GM12878 (cell line): Measurements from ENCODE around the gene GALNT15. TPM values are rescaled to one million over a fixed set of nuclear protein-coding genes. Genes with fewer than 3 reads are reported as not detected.

Experiments
- ATAC-seq: fragments of 200-7000 bp; cut with Tn5 transposase; 3 replicates; pipeline ENCODE4 v1.9.1; 2020; ENCODE audit warnings: mild to moderate bottlenecking, moderate library complexity
- BruUV-seq: library from RNA; stranded (reverse); fragments of 400-500 nt; replicated peaks from 2 replicates; lab custom pipeline; 2021; lab: Mats Ljungman, UMichigan
- CTCF ChIA-PET: fragments of 300-600 bp; sonication (Branson Sonifier 250); formaldehyde crosslinking; extraction: SDS; loops from one replicate; lab custom pipeline; 2021; ENCODE audit warnings: inconsistent platforms; lab: Yijun Ruan, JAX
- POLR2A ChIA-PET: fragments of 350-600 bp; formaldehyde crosslinking; extraction: SDS; loops from one replicate; lab custom pipeline; 2021; ENCODE audit warnings: inconsistent platforms; lab: Charles Lee
- RAD21 ChIA-PET: fragments of 300-600 bp; sonication (Branson Sonifier 250); formaldehyde crosslinking; loops from one replicate; lab custom pipeline; 2023; ENCODE audit warnings: antibody characterized with exemption; ENCODE audit not compliant: unreplicated experiment; lab: Charles Lee
- SMC1A ChIA-PET: fragments of 300-600 bp; sonication (Branson Sonifier 250); formaldehyde crosslinking; loops from one replicate; lab custom pipeline; 2023; ENCODE audit not compliant: unreplicated experiment, uncharacterized antibody; lab: Charles Lee
- DNase-seq: peaks from one replicate; pipeline ENCODE4 v3.0.0-alpha.2; 2011; ENCODE audit warnings: low read depth, low spot score
- FAIRE-seq: peaks from 3 replicates; lab custom pipeline; 2011; peaks lifted over from hg19 to GRCh38; lab: Jason Lieb, UNC
- H2AFZ ChIP-seq: 2 replicates; pipeline ENCODE4 v1.6.0; 2011; ENCODE audit warnings: low read depth, low read length, control low read depth; ENCODE audit not compliant: control insufficient read depth
- H3K27ac ChIP-seq: 2 replicates; pipeline ENCODE4 v1.5.1; 2011; ENCODE audit warnings: control low read depth; ENCODE audit not compliant: control insufficient read depth, insufficient read depth
- H3K27me3 ChIP-seq, 2 experiments: replicated peaks in 1 of 2; 2 replicates each; pipeline versions ENCODE4 v1.6.0 to v1.6.1; 2011; ENCODE audit warnings: low read length in 1 of 2; ENCODE audit not compliant: control insufficient read depth in 2 of 2, insufficient read depth in 2 of 2
- H3K36me3 ChIP-seq, 2 experiments: 2 replicates each; pipeline ENCODE4 v1.5.1; 2011; ENCODE audit warnings: low read length in 1 of 2; ENCODE audit not compliant: control insufficient read depth in 2 of 2, insufficient read depth in 2 of 2
- H3K4me1 ChIP-seq: 2 replicates; pipeline ENCODE4 v1.6.1; 2011; ENCODE audit warnings: mild to moderate bottlenecking, low read length, moderate library complexity, mixed read lengths; ENCODE audit not compliant: control insufficient read depth, insufficient read depth
- H3K4me2 ChIP-seq: 2 replicates; pipeline ENCODE4 v1.6.0; 2011; ENCODE audit warnings: control low read depth; ENCODE audit not compliant: control insufficient read depth, insufficient read depth
- H3K4me3 ChIP-seq: fragments of 200-600 bp; sonication (generic); 2 replicates; pipeline ENCODE4 v1.5.1; 2016
- H3K79me2 ChIP-seq: 2 replicates; pipeline ENCODE4 v1.6.0; 2011; ENCODE audit warnings: low read length; ENCODE audit not compliant: control insufficient read depth, insufficient read depth
- H3K9ac ChIP-seq: 2 replicates; pipeline ENCODE4 v1.8.0; 2011; ENCODE audit warnings: low read length, control low read depth, mixed read lengths; ENCODE audit not compliant: control insufficient read depth, insufficient read depth
- H3K9me3 ChIP-seq: replicated peaks from 3 replicates; pipeline ENCODE4 v1.5.1; 2011; ENCODE audit warnings: mild to moderate bottlenecking, low read length; ENCODE audit not compliant: control insufficient read depth, insufficient read depth
- H4K20me1 ChIP-seq: 2 replicates; pipeline ENCODE4 v1.6.0; 2011; ENCODE audit not compliant: control insufficient read depth, insufficient read depth
- BMI1 ChIP-seq: fragments of 450-650 bp; IDR thresholded peaks from 2 replicates; pipeline ENCODE4 v1.6.1; 2016; ENCODE audit warnings: mild to moderate bottlenecking, moderate library complexity, borderline replicate concordance
- CBX5 ChIP-seq: sonication (generic); IDR thresholded peaks from 2 replicates; pipeline ENCODE4 v1.6.1; 2016; ENCODE audit warnings: low read depth, moderate library complexity, mild to moderate bottlenecking, inconsistent platforms
- CHD4 ChIP-seq: fragments of 200-600 bp; sonication (generic); IDR thresholded peaks from 2 replicates; pipeline ENCODE4 v1.6.1; 2016; ENCODE audit warnings: mild to moderate bottlenecking
- IKZF2 ChIP-seq, 2 experiments: fragments of 450-650 bp; IDR thresholded peaks; 2 replicates each; pipeline ENCODE4 v1.6.1; 2017; ENCODE audit warnings: mild to moderate bottlenecking in 2 of 2, moderate library complexity in 2 of 2
- NFYA ChIP-seq: IDR thresholded peaks from 2 replicates; pipeline ENCODE4 v1.6.1; 2011; ENCODE audit warnings: low read depth, mild to moderate bottlenecking, low read length, improper control_type of control experiment, borderline replicate concordance
- POLR2AphosphoS2 ChIP-seq: IDR thresholded peaks from 2 replicates; pipeline ENCODE4 v1.6.1; 2011; ENCODE audit warnings: low read depth, mild to moderate bottlenecking, low read length, improper control_type of control experiment, moderate library complexity
- RBBP5 ChIP-seq: fragments of 200-600 bp; sonication (generic); conservative IDR thresholded peaks from 2 replicates; pipeline ENCODE4 v1.6.1; 2016
- RELB ChIP-seq: fragments of 450-650 bp; IDR thresholded peaks from 2 replicates; pipeline ENCODE4 v1.6.1; 2017; ENCODE audit warnings: low read depth, mild to moderate bottlenecking, moderate library complexity
- SIN3A ChIP-seq: IDR thresholded peaks from 2 replicates; pipeline ENCODE4 v1.6.1; 2012; ENCODE audit warnings: low read depth, low read length, improper control_type of control experiment
- SMARCA5 ChIP-seq: fragments of 450-650 bp; IDR thresholded peaks from 2 replicates; pipeline ENCODE4 v1.6.1; 2017; ENCODE audit warnings: mild to moderate bottlenecking
- SUZ12 ChIP-seq: fragments of 200-600 bp; sonication (generic); IDR thresholded peaks from one replicate; pipeline ENCODE4 v1.6.1; 2018; ENCODE audit warnings: antibody characterized with exemption, mild to moderate bottlenecking; ENCODE audit not compliant: unreplicated experiment
- ZBED1 ChIP-seq: IDR thresholded peaks from 2 replicates; pipeline ENCODE4 v1.6.1; 2016; ENCODE audit warnings: borderline replicate concordance
- WGBS: methylation state at CpG from one replicate; pipeline ENCODE4 v1.1.6; 2016; ENCODE audit warnings: low lambda C conversion rate; ENCODE audit not compliant: insufficient replicate concordance, insufficient coverage; ENCODE audit errors: missing lambda C conversion rate; 5-methylcytosine and 5-hydroxymethylcytosine counted together
- in situ Hi-C: fragments of 300-500 bp; cut with MboI; formaldehyde crosslinking; loops from 9 replicates; pipeline ENCODE4 v1.14.3; 2018; ENCODE audit warnings: mixed read lengths
- intact Hi-C: fragments of 100-400 bp; cut with micrococcal nuclease; formaldehyde crosslinking; loops from one replicate; pipeline ENCODE4 v1.14.2; 2022; ENCODE audit not compliant: unreplicated experiment
- polyA plus RNA-seq, 11 experiments: library from polyadenylated mRNA; depleted of rRNA in 4 of 11; unstranded in 6 of 11; stranded (reverse) in 5 of 11; fragments of >200 nt; fragmentation: Nextera tagmentation in 4 of 11; fragmentation: Illumina TruSeq in 1 of 11; extraction: Ambion mirVana in 4 of 11; extraction: Trizol in 1 of 11; gene quantifications; 1 replicate in 1 of 11; 2 replicates in 10 of 11; pipeline versions ENCODE4 v1.2.1 to v1.2.3, GENCODE V29; 2011 to 2016; ENCODE audit warnings: inconsistent platforms in 2 of 11, missing spikeins in 2 of 11, low read depth in 1 of 11
- total RNA-seq, 4 experiments: library from RNA; depleted of rRNA in 3 of 4; stranded (reverse); fragments of >200 nt in 3 of 4; fragmentation: Illumina TruSeq in 1 of 4; extraction: Trizol in 1 of 4; gene quantifications; 2 replicates each; pipeline versions ENCODE4 v1.2.1 to v1.2.3, GENCODE V29; 2013 to 2021

The GALNT15 gene
- total and polyA plus RNA-seq, 10 of the 15 experiments (the other 5 are each of a cell fraction or from before 2014, with no cell fraction given), result 0.03 to 0.05 TPM; not detected in 8

GRCh38 chr3:16137977-16138376 lies 36.5 kb upstream of the GALNT15 start:
- no peaks in the 10 kb centered on the region; the same call in 1 of the 3 replicates for H3K9me3 ChIP-seq
- intact Hi-C loops, result no loop called here
- in situ Hi-C loops, result no loop called here
- no peaks in the 10 kb centered on the region for H3K79me2 ChIP-seq
- H4K20me1 ChIP-seq, result no peaks in the 10 kb centered on the region
- H3K27me3 ChIP-seq, result no peaks in the 10 kb centered on the region
- no peak overlapping the region for H2AFZ ChIP-seq
- no peak for FAIRE-seq
- H3K4me2 ChIP-seq, result no peak overlapping the region
- no peak overlapping the region for H3K27ac ChIP-seq
- ChIA-PET SMC1A (no interaction called here), CTCF (interaction anchor here (0.6 to 1.0 kb wide), 2 partner anchors 8 to 11 kb away, joined by 3 read pairs; no protein-coding TSS in a partner anchor), POLR2A (interaction anchor here (0.7 kb wide), 1 partner anchor 41 kb away, joined by 5 read pairs; no protein-coding TSS in a partner anchor), RAD21 (no interaction called here)
- no peak overlapping the region for H3K9ac ChIP-seq
- ATAC-seq, result no peak
- H3K36me3 ChIP-seq, result no peaks in the 10 kb centered on the region
- WGBS, result 46% methylated on average over 6 of the region's 6 CpGs
- H3K4me3 ChIP-seq, result no peak overlapping the region
- H3K4me1 ChIP-seq, result no peaks in the 10 kb centered on the region
- no peak for DNase-seq
- no TSS peak for BruUV-seq
- TF ChIP-seq ZBED1, result no peak
- TF ChIP-seq CBX5, result no peak
- no peak for TF ChIP-seq CHD4
- no peak for TF ChIP-seq SMARCA5
- no peak for TF ChIP-seq IKZF2 (IDR thresholded peaks at IDR 0.05)
- TF ChIP-seq SUZ12, result no peak
- no peak for TF ChIP-seq BMI1
- no peak for TF ChIP-seq POLR2AphosphoS2
- no peak for TF ChIP-seq RBBP5
- TF ChIP-seq NFYA, result no peak
- no peak for TF ChIP-seq RELB
- TF ChIP-seq SIN3A, result no peak
- TF ChIP-seq, all 136 proteins: peak for 0
